22Rv1 (cell line): ENCODE measurements around the gene KRT40.

Experiments used
- H3K27ac ChIP-seq: fragments of 450-650 bp; 2 replicates; pipeline ENCODE4 v1.5.1; 2017
- CTCF ChIP-seq: fragments of 450-650 bp; IDR thresholded peaks from 2 replicates; pipeline ENCODE4 v1.5.1; 2017; ENCODE audit warnings: mild to moderate bottlenecking
- ZFX ChIP-seq: fragments of 450-650 bp; IDR thresholded peaks from 2 replicates; pipeline ENCODE4 v1.6.1; 2017; ENCODE audit warnings: antibody characterized with exemption, borderline replicate concordance

Gene KRT40

DNA sequence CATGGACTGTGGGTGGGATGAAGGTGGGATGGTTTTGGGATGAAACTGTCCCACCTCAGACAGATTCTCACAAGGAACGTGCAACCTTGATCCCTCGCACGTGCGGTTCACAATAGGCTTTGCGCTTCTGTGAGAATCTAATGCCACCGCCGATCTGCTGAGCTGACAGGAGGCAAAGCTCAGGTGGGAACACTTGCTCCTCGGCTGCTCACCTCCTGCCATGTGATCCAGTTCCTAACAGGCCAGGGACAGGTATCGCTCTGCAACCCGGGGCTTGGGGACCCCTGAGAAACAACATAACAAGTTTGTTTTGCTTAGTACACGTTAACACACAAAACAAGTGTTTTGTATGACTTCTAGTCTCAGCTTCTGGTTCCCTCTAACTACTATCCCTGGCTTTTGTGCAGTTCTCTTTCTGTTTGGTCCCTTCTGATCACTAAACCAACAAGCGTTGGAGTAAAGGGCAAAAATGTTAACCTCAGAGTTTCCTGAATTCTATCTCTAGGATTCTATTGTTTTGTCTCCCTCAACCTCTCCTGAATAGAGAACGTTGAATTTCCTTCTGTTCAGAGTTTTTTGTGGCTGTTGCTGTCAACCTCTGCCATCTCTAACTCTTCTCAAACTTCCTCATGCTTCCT is 32.6 kb upstream of the KRT40 start:
- no peak for TF ChIP-seq ZFX
- TF ChIP-seq CTCF: no peak
- H3K27ac ChIP-seq: no peak overlapping the region

- no peak for TF ChIP-seq ZFX
- TF ChIP-seq CTCF: no peak
- H3K27ac ChIP-seq: no peak overlapping the region
Measured at GRCh38 chr17:41015454-41015853, 31.3 kb upstream of the KRT40 start.

- no peak overlapping the region for H3K27ac ChIP-seq
Measured at GRCh38 chr17:41013606-41014005, 29.5 kb upstream of the KRT40 start.

GRCh38 chr17:41013181-41013580 is 29.1 kb upstream of the KRT40 start:
- no peak overlapping the region for H3K27ac ChIP-seq
- TF ChIP-seq CTCF: no peak
- no peak for TF ChIP-seq ZFX

More at GRCh38 chr17:41013606-41014005, 29.5 kb upstream of the KRT40 start:
- TF ChIP-seq CTCF (no peak), ZFX (no peak)

GRCh38 chr17:41012326-41013120 is 28.4 kb upstream of the KRT40 start:
- TF ChIP-seq ZFX (no peak), CTCF (no peak)
- no peak overlapping the region for H3K27ac ChIP-seq

DNA sequence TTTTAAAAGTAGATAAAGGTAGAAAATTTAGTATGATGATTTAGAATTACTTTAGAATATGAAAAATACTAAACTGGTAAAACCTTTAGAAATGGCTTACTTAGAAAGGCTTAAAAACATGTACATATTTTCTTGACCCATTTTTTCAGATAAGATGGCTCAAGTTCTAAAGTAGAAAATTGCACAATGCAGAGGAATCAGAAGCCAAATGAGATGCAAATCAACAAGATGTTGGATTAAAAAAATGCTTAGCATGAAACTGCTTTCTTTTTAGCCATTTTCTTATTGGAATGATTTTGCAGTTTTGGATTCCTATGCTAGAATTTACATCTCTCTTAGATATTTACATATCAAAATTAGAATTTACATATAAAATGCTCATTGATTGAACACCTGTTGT is 26.3 kb upstream of the KRT40 start:
- no peak overlapping the region for H3K27ac ChIP-seq
- TF ChIP-seq CTCF (no peak), ZFX (no peak)

DNA sequence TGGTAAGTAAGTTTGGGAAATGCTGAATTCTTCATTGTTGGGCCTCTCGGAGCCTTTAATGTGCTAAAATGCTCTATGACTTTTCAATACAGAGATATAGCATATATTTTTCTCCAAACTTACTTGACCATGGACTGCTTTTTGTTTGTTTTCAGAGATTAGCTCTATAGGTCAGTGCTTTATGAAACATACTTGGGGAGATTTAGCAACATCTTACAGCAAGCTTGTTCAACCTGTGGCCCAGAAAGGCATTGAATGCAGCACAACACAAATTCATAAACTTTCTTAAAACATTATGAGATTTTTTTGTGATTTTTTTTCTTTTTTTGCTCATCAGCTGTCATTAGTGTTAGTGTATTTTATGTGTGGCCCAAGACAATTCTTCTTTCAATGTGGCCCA is 25.8 kb upstream of the KRT40 start:
- H3K27ac ChIP-seq: peak overlapping the region; percentile 55
- TF ChIP-seq CTCF (no peak), ZFX (no peak)
